ENCODE results near the gene PRF1. TPM values are rescaled to one million over a fixed set of nuclear protein-coding genes. Genes with fewer than 3 reads are reported as not detected.

The PRF1 gene
- total RNA-seq, 1 donor: 60.4 TPM

DNA sequence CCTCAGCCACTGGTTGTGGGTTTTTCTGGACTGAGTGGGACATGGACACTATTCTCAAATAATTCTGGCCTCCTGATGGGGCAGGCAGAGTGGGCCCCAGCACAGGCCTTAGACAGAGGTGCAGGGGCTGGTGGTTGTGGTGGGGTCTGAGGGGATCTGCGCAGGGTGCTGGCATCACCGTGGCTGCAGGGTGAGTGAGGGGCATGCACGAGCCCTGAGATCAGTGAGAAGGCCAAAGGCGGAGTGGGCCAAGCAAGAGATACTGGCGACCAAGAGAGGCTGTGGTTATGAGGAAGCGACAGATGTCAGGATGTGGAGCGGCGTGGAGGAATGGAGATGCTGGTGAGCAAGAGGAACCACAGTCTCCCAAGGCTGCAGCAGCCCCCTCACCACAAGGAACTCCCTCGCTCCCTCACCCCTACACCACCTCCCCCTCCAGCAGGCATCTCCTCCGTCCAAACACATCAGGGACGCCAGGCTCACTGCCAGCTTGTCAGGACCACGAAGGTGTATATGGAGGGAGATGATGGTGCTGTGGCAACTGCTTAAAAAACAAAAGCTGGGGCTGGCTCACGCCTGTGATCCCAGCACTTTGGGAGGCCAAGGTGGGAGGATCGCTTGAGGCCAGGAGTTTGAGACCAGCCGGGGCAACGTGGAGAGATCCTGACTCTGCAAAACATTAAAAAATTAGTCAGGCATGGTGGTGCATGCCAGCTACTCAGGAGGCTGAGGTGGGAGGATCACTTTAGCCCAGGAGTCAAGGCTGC lies 9.6 kb downstream of the PRF1 start:
- no peaks in the 10 kb centered on the region for H3K9me3 ChIP-seq (ENCODE audit: low read depth, low read length)
- peaks cover 13% of the 10 kb centered on the region for H3K4me1 ChIP-seq (ENCODE audit: insufficient read depth, low read length)
- no peaks in the 10 kb centered on the region for H3K27me3 ChIP-seq (ENCODE audit: insufficient read depth, low read length)
- H3K4me3 ChIP-seq (ENCODE audit: low read length): no peak overlapping the region

- Histone ChIP-seq H3K4me1 (ENCODE audit: insufficient read depth, low read length) (peaks cover 11% of the 10 kb centered on the region), H3K4me3 (ENCODE audit: low read length) (no peak overlapping the region), H3K27me3 (ENCODE audit: insufficient read depth, low read length) (no peaks in the 10 kb centered on the region), H3K9me3 (ENCODE audit: low read depth, low read length) (no peaks in the 10 kb centered on the region)
Measured at GRCh38 chr10:70592186-70592735, 10.3 kb downstream of the PRF1 start.

DNA sequence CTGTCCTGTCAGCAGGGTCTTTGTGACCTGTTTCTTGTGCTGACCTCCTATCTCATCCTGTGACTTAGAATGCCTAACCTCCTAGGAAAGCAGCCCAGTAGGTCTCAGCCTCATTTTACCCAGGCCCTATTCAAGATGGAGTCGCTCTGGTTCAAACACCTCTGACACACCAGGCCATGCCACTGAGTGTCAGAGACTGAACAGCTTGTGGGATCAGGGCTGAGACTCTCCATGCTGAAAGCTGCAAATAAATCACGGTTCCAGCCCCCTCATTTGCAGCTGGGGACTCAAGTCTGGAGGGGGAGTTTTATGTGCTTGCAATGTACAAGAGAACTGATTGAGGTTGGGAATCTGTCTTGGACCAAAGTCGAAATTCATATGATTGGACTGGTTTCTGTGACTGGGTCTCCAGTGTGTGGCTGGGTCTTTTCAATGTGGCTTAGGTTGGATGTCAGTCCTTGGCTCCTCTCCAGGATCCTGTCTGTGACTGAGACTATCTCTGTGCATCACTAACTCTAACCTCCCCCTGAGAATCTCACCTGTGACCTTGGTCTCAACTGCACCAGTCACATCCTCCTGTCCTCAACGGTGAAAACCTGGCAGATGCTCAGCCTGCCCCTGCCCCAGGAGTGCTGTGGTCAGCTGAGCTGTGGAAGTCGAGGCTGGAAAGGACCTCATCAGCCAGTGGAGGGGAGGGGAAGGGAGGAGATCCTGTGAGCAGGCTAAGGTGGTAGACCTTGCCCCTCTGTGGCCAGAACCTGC lies 11.7 kb downstream of the PRF1 start:
- no peaks in the 10 kb centered on the region for H3K27me3 ChIP-seq (ENCODE audit: insufficient read depth, low read length)
- peaks cover 5% of the 10 kb centered on the region for H3K4me1 ChIP-seq (ENCODE audit: insufficient read depth, low read length)
- no peaks in the 10 kb centered on the region for H3K9me3 ChIP-seq (ENCODE audit: low read depth, low read length)
- H3K4me3 ChIP-seq (ENCODE audit: low read length): no peak overlapping the region

GRCh38 chr10:70589762-70590654 lies 12.5 kb downstream of the PRF1 start:
- no peaks in the 10 kb centered on the region for H3K27me3 ChIP-seq (ENCODE audit: insufficient read depth, low read length)
- no peak overlapping the region for H3K4me3 ChIP-seq (ENCODE audit: low read length)
- H3K4me1 ChIP-seq (ENCODE audit: insufficient read depth, low read length): peaks cover 3% of the 10 kb centered on the region
- no peaks in the 10 kb centered on the region for H3K9me3 ChIP-seq (ENCODE audit: low read depth, low read length)

DNA sequence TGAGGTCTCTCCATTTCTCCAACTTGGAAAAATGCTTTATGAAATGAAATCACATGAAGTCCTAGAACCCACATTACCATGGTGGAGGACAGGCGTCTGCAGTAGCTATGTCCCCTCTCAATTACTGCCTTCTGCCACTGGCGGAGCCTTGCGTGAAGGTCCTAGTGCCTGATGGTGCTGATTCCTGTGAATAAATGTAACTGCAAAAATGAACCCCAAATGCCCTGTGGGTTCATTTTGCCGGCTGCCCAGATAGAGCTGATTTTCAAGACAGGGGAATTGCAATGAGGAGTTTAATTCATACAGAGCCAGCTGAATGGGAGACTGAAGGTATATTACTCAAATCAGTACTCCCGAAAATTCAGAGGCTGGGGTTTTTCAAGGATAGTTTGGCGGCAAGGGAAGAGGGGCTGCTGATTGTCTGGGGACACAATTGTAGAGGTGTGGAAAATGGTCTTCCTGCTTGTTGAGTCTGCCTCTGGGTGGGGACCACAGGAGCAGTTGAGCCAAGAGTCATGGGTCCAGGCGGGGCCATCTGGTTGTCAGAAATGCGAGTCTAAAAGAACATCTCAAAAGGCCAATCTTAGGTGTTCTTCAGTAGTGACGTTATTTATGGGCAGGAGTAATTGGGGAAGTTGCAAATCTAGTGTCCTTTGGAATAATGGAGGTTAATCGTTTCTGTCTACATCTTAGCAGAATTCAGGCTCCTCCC lies 13.5 kb downstream of the PRF1 start:
- Histone ChIP-seq H3K27me3 (ENCODE audit: insufficient read depth, low read length) (no peaks in the 10 kb centered on the region), H3K4me3 (ENCODE audit: low read length) (no peak overlapping the region), H3K4me1 (ENCODE audit: insufficient read depth, low read length) (peaks cover 9% of the 10 kb centered on the region), H3K9me3 (ENCODE audit: low read depth, low read length) (no peaks in the 10 kb centered on the region)

- Histone ChIP-seq H3K27me3 (ENCODE audit: insufficient read depth, low read length) (no peaks in the 10 kb centered on the region), H3K4me1 (ENCODE audit: insufficient read depth, low read length) (peaks cover 9% of the 10 kb centered on the region), H3K4me3 (ENCODE audit: low read length) (no peak overlapping the region)
Measured at GRCh38 chr10:70588255-70588654, 14.3 kb downstream of the PRF1 start.

GRCh38 chr10:70587045-70587658 lies 15.4 kb downstream of the PRF1 start:
- Histone ChIP-seq H3K27me3 (ENCODE audit: insufficient read depth, low read length) (no peaks in the 10 kb centered on the region), H3K4me3 (ENCODE audit: low read length) (no peak overlapping the region), H3K9me3 (ENCODE audit: low read depth, low read length) (no peaks in the 10 kb centered on the region), H3K4me1 (ENCODE audit: insufficient read depth, low read length) (peaks cover 9% of the 10 kb centered on the region)

More at GRCh38 chr10:70588255-70588654, 14.3 kb downstream of the PRF1 start:
- no peaks in the 10 kb centered on the region for H3K9me3 ChIP-seq (ENCODE audit: low read depth, low read length)

GRCh38 chr10:70586348-70586930 lies 16.1 kb downstream of the PRF1 start:
- Histone ChIP-seq H3K4me1 (ENCODE audit: insufficient read depth, low read length) (peaks cover 9% of the 10 kb centered on the region), H3K9me3 (ENCODE audit: low read depth, low read length) (no peaks in the 10 kb centered on the region), H3K27me3 (ENCODE audit: insufficient read depth, low read length) (no peaks in the 10 kb centered on the region), H3K4me3 (ENCODE audit: low read length) (no peak overlapping the region)

DNA sequence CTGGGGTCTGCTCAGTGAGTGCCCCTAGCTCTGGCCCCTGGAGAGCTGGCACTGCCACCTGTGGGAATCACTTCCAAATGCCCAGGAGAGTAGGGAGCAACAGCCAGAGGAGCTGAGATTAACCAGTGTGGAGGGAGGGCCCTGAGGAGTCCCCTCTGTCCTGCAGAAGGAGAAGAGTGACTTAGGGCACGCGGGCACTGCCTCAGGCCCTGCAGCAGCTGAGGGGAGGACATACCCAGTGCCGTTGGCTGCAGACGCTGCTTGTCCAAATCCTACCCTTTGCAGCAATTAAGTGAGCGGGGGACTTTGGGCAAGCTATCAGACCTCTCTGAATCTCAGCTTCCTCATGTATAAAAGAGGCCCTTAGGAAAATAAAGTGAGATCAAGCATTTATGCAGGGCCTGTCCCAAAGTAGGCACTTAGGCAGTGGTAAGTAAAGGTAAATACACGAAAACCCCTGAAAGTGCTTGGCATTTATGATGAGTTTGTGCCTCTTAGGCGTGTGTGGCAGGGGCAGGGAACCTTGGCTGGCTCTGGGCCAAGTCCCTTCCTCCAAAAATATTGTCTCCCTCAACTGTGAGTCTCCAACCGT lies 16.9 kb downstream of the PRF1 start:
- Histone ChIP-seq H3K4me3 (ENCODE audit: low read length) (no peak overlapping the region), H3K4me1 (ENCODE audit: insufficient read depth, low read length) (peaks cover 9% of the 10 kb centered on the region), H3K27me3 (ENCODE audit: insufficient read depth, low read length) (no peaks in the 10 kb centered on the region), H3K9me3 (ENCODE audit: low read depth, low read length) (no peaks in the 10 kb centered on the region)

DNA sequence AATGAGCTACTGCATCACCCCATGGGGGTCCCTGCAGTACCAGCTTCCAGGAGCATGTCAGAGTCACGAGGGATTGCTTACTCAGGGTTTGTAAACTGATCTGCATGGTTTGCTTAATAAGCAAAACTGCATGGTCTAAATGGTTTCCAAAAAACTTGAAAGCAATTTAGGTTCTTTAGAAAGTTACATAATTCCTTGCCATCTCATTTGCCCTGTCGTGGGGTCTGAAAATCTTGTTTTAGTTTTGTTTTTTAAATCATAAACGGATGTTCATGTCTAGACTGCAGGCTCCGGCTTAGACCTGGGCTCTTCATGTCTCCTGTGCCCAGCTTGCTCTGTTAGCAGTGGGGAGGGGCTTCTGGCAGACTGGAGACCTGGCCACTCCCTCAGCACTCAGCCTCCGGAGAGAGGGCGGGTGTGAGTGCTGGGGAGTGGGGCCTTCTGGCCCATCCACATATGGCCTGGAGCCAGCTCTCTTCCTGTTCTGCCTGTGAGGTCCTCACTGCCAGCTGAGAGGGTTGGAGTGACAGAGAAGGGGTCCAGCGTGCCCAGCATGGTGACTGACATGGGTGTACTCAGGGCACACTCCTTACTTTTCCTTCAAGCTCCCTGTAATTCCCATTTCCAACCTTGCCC lies 17.5 kb downstream of the PRF1 start:
- Histone ChIP-seq H3K4me1 (ENCODE audit: insufficient read depth, low read length) (peaks cover 9% of the 10 kb centered on the region), H3K9me3 (ENCODE audit: low read depth, low read length) (no peaks in the 10 kb centered on the region), H3K27me3 (ENCODE audit: insufficient read depth, low read length) (no peaks in the 10 kb centered on the region), H3K4me3 (ENCODE audit: low read length) (no peak overlapping the region)

DNA sequence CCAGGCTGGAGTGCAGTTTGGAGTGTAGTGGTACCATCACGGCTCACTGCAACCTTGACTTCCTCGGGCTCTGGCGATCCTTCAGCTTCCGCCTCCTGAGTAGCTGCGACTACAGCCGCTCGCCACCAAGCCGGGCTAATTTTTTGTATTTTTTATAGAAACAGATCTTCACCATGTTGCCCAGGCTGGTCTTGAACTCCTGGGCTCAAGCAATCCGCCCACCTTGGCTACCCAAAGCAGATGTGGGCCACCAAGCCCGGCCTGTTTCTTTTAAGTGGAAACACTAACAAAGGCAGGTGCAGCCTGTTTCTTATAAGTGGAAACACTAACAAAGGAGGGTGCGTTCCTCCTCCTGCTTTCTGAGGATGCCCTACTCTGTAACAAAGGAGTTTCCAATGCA lies 18.2 kb downstream of the PRF1 start:
- H3K9me3 ChIP-seq (ENCODE audit: low read depth, low read length): no peaks in the 10 kb centered on the region
- H3K4me1 ChIP-seq (ENCODE audit: insufficient read depth, low read length): peaks cover 15% of the 10 kb centered on the region

GRCh38 chr10:70583669-70584037 lies 18.9 kb downstream of the PRF1 start:
- Histone ChIP-seq H3K4me3 (ENCODE audit: low read length) (no peak overlapping the region), H3K27me3 (ENCODE audit: insufficient read depth, low read length) (no peaks in the 10 kb centered on the region), H3K9me3 (ENCODE audit: low read depth, low read length) (no peaks in the 10 kb centered on the region), H3K4me1 (ENCODE audit: insufficient read depth, low read length) (peaks cover 19% of the 10 kb centered on the region)

More for the DNA sequence above, 18.2 kb downstream of the PRF1 start:
- Histone ChIP-seq H3K4me3 (ENCODE audit: low read length) (no peak overlapping the region), H3K27me3 (ENCODE audit: insufficient read depth, low read length) (no peaks in the 10 kb centered on the region)
